IPS-18c (cell line): ENCODE measurements around the gene RIGI.
A peak's percentile ranks its signal among the peaks of the same experiment; 100 is the strongest.

Source experiments
- H3K4me3 ChIP-seq: 2 replicates; pipeline ENCODE4 v1.7.0; 2013; ENCODE audit warnings: low read depth, mild to moderate bottlenecking, low read length, moderate library complexity; ENCODE audit not compliant: insufficient read depth
- H3K9me3 ChIP-seq: one replicate; pipeline ENCODE4 v1.6.1; 2013; ENCODE audit warnings: mild to moderate bottlenecking, low read length, moderate library complexity; ENCODE audit not compliant: control insufficient read depth, insufficient read depth

RIGI gene

GRCh38 chr9:32526041-32526706 is at the start of gene RIGI:
RIGI (minus strand) TSS chr9:32526196; CDS start chr9:32526166, 30 bp downstream.
- H3K9me3 ChIP-seq = no peaks in the 10 kb centered on the region
- H3K4me3 ChIP-seq = peak within 1 kb of the TSS; percentile 60

DNA sequence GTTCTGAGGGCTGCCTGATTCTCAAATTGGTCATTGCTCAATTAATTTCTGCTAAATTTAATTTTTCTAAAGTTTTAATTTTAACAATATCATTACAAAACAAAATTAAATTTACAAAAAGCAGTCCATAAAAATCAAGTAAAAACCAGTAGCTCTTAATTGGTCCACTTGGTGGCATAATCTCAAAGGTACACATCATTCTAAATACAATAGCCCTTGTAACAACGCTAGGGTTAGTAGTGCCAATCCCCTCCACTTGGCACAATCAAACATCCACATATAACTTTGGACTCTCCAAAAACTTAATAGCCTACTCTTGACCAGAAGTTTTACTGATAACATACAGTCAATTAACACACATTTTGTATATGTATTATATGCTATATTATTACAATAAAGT is 48.9 kb upstream of the RIGI start:
- Histone ChIP-seq H3K4me3 (no peak overlapping the region), H3K9me3 (no peaks in the 10 kb centered on the region)

- Histone ChIP-seq H3K4me3 (no peak overlapping the region), H3K9me3 (no peaks in the 10 kb centered on the region)
Observed at GRCh38 chr9:32573821-32574220, 47.8 kb upstream of the RIGI start.

DNA sequence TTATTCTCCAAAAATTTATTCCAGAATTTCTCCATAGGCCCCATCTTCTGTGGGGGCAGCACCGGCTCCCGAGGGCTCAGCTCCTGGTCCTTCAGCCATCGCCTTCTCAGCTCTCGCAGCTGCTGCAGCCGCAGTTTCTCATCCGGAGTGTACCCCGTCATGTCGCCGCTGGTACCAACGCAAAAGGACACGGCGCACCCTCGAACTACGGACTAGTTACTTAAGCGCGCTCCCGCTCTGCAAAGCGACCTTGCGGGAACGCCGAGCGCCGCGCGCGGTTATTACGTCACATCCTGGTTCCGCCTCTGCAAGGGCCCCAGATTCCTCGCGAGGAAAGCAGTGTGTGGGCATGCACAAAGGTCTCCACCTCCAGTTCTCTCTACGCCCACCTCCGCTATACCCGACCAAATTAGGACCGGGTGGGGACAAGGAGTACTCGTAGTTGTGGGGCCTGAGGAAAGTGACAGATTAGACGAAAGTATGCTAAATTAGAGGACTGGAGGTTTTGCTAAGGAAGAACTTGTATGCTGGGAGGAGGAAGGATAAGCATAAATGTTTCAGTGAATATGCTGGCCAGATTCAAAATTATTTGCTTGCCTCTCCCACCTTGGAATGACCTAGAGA is 47.0 kb upstream of the RIGI start, which contains the start of gene NDUFB6:
Gene NDUFB6, minus strand, starts transcription at position 260 of the 624 bp plus-strand sequence. Its CDS starts 99 bp downstream, at position 161.
- H3K9me3 ChIP-seq = no peaks in the 10 kb centered on the region
- peak within 1 kb of the TSS; percentile 95 for H3K4me3 ChIP-seq

DNA sequence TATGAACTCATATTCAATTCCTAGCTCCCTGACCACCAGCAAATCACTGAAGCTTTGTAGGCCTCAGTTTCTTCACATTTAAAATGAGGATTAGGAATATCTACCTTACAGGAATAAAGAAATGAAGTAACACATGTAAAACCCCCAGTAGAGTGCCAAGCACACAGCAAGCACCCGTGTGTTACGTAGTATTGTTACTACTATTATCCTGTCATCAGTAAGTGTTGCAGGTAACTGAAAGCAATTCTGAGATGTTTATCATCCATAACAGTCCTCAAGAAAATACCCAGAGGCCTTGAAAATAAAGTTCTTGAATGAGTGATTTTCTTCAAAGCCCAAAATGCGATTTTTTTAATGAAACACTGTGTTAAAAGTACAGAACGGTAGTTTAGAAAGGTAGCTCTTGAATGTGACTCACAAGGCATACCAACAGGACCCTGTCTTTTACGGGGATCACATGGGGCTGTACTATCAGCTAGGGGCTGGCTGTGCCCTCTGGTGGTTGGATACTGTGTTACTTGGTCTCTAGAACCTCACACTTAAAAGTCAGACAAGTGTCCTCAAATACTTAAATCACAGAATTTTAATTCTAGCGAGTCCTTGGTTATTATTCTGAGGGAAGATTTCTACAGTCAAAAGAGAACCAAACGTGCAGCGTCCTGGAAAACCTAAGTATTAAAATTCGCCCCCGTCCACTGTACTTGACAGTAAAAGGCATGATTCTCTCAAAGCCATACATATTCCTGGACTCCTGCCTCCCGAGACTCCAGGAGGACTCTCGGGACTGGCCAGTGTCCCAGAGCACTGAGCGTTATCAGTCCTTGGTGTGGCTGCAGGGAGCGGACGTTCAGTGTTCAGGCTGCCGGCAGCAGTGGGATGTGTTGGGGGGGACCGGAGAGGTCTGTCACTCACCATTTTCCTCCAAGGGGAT is 46.2 kb upstream of the RIGI start:
- Histone ChIP-seq H3K9me3 (no peaks in the 10 kb centered on the region), H3K4me3 (peak overlapping the region; percentile 95)

GRCh38 chr9:32570262-32570661 is 44.3 kb upstream of the RIGI start:
- H3K4me3 ChIP-seq = no peak overlapping the region

DNA sequence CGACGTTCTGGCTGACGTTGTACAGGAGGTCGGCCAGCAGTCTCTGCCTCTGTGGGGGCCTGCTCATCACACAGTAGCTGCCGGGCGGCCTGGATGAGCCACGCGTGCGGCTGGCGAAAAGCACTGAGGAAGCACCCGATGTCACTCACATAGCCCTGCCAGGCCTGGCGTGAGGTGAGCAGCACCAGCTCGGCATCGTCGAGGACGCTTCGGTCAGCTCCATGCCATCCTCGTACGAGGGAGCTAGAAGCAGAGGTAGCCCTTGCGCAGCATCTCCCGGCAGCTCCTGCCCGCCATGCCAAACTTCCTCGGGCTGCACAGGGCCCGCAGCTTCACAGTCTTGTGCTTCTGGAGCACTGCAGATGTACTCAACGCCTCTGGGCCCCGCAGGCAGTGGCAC is 40.8 kb upstream of the RIGI start:
- Histone ChIP-seq H3K9me3 (peaks cover 3% of the 10 kb centered on the region), H3K4me3 (no peak overlapping the region)

More at GRCh38 chr9:32570262-32570661, 44.3 kb upstream of the RIGI start:
- H3K9me3 ChIP-seq = no peaks in the 10 kb centered on the region

GRCh38 chr9:32565967-32566366 is 40.0 kb upstream of the RIGI start:
- Histone ChIP-seq H3K4me3 (no peak overlapping the region), H3K9me3 (peaks cover 3% of the 10 kb centered on the region)

DNA sequence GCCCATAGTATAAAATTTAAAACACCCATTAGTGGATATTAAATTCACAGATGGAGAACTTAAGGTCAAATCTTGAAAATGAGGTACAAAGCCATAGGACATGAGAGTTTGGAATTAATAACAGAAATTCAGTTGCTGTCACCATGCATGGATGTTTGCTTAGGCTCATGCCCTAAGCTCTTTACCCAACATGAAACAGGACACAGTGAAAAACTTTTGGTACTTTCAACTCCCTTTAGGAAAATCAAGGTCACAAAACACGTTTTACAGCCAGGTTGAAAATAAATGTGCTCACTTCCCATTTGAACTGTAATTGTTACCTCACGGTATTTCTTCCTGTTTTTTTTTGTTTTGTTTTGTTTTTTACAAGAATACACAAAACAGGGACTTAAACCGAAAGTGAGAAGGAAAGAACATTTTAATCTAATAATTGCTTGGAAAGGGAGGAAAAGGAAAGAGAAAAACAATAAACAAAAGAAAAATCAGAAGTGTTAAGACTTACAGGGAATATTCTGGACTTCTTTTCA is 32.5 kb upstream of the RIGI start:
- Histone ChIP-seq H3K9me3 (peaks cover 3% of the 10 kb centered on the region), H3K4me3 (no peak overlapping the region)

- Histone ChIP-seq H3K9me3 (no peaks in the 10 kb centered on the region), H3K4me3 (no peak overlapping the region)
Observed at GRCh38 chr9:32554591-32554990, 28.6 kb upstream of the RIGI start.

GRCh38 chr9:32554107-32554506 is 28.1 kb upstream of the RIGI start:
- no peak overlapping the region for H3K4me3 ChIP-seq

GRCh38 chr9:32552172-32552872 is 26.3 kb upstream of the RIGI start, which contains the start of the genes SMIM27 and TOPORS:
SMIM27 (plus strand) TSS chr9:32552327; CDS start chr9:32552435, 108 bp downstream.
TOPORS (minus strand) TSS chr9:32552586; CDS start chr9:32552436, 150 bp downstream.
- Histone ChIP-seq H3K4me3 (peak within 1 kb of the TSS; percentile 92), H3K9me3 (no peaks in the 10 kb centered on the region)

More at GRCh38 chr9:32554107-32554506, 28.1 kb upstream of the RIGI start:
- no peaks in the 10 kb centered on the region for H3K9me3 ChIP-seq

- Histone ChIP-seq H3K4me3 (peak overlapping the region; percentile 92), H3K9me3 (no peaks in the 10 kb centered on the region)
Observed at GRCh38 chr9:32551276-32552051, 25.5 kb upstream of the RIGI start.

DNA sequence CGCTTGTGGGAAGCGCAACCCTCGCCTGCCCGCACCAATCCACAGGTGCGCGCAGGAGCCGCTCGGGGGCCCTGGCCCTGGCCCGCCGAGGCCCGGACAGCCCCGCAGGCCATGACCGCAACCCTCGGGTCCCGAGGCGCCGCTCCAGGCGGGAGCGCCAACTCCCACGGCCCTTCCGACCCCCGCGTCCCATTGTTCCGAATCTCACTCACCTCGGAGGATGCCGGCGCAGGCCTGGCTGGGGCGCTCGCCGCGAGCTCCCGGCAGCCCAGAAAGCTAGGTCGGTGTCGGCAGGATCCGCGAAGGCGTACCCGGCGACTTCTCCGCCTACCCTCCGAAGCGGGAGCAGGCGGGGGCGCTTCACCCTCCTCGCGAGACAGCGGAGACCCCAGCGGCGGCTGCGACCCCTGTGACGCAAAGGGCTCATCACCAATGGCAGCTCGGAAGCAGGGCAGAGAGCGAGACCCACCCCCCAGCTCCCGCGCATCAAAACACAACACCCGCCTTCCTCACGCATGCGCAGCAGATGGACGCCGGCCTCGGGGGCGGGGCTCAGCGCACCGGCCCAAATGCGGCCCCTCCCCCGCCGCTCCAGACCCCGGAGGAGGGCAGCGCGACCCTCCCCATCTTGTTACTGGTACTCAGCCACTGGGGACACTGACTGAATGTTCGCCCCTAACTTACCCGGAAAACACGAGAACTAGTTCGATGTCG is 24.7 kb upstream of the RIGI start:
- H3K4me3 ChIP-seq = peak overlapping the region; percentile 92

DNA sequence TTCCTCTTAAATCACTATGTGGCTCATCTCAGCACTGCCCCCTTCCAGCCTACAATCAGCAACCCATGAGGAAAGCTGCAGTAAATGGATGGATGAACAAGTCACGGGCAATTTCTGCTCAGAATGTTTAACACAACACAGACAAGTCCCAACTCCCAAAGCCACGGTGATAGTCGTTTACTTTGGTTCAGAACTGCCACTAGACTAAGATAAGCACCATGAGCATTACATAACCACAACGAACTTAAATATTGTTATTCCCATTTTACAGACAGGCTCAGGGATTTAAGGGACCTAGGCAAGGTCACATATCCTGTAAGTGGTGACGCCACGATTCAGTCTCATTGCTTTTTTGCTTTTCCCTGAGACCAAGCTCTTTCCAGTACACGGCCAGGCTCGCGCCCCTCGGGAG is 24.2 kb upstream of the RIGI start:
- H3K4me3 ChIP-seq = peak overlapping the region; percentile 92

More for the DNA sequence above, 24.7 kb upstream of the RIGI start:
- no peaks in the 10 kb centered on the region for H3K9me3 ChIP-seq

More for the DNA sequence above, 24.2 kb upstream of the RIGI start:
- H3K9me3 ChIP-seq = no peaks in the 10 kb centered on the region
